Stimulated activated CD8-positive, alpha-beta memory T cell treated with anti-CD3 and anti-CD28 coated beads, Interleukin-4, amount 100 ng/mL, for 4 hours (primary cell): ENCODE measurements around the gene LTK.

Experiments used
- DNase-seq, 2 donors: peaks; one replicate each; pipeline ENCODE4 v3.0.0-alpha.2; 2020; ENCODE audit warnings: low read depth in 2 of 2, low spot score in 1 of 2

LTK gene

GRCh38 chr15:41499109-41499851 is 14.3 kb downstream of the LTK start:
- no peak for DNase-seq

- DNase-seq: no peak
Measured at GRCh38 chr15:41498657-41499056, 15.0 kb downstream of the LTK start.

GRCh38 chr15:41495736-41496599 is 17.7 kb downstream of the LTK start:
- DNase-seq: no peak

- DNase-seq: no peak
Measured at GRCh38 chr15:41494922-41495735, 18.5 kb downstream of the LTK start.

- no peak for DNase-seq
Measured at GRCh38 chr15:41494190-41494921, 19.3 kb downstream of the LTK start.

- DNase-seq: no peak
Measured at GRCh38 chr15:41493902-41494189, 19.8 kb downstream of the LTK start.

- peak; percentile 75 to 77 for DNase-seq
Measured at GRCh38 chr15:41493205-41493901, 20.3 kb downstream of the LTK start, which contains the start of gene ITPKA. Gene ITPKA (plus strand): TSS chr15:41493874. CDS start chr15:41493928, 54 bp downstream.

- DNase-seq: no peak
Measured at GRCh38 chr15:41492597-41493204, 20.9 kb downstream of the LTK start.

- no peak for DNase-seq
Measured at GRCh38 chr15:41491889-41492288, 21.7 kb downstream of the LTK start.

GRCh38 chr15:41490355-41490754 is 23.3 kb downstream of the LTK start:
- no peak for DNase-seq

- no peak for DNase-seq
Measured at GRCh38 chr15:41489641-41490040, 24.0 kb downstream of the LTK start.

GRCh38 chr15:41487802-41488201 is 25.8 kb downstream of the LTK start:
- no peak for DNase-seq

- DNase-seq: no peak
Measured at GRCh38 chr15:41487381-41487780, 26.2 kb downstream of the LTK start.

GRCh38 chr15:41486286-41486685 is 27.3 kb downstream of the LTK start:
- DNase-seq: no peak

- DNase-seq: no peak
Measured at GRCh38 chr15:41484937-41485625, 28.5 kb downstream of the LTK start.

GRCh38 chr15:41483519-41483918 is 30.1 kb downstream of the LTK start:
- no peak for DNase-seq

GRCh38 chr15:41483115-41483514 is 30.5 kb downstream of the LTK start:
- DNase-seq: no peak

GRCh38 chr15:41482110-41482877 is 31.3 kb downstream of the LTK start:
- DNase-seq: no peak
